GM19463 (cell line): Measurements from ENCODE around the gene CELA1.
"Not testable (repeated sequence)": the region's sequence is repeated elsewhere in the genome, so short reads cannot be mapped to it uniquely, and the experiment has no call there.

Experiments used
- ATAC-seq: cut with Tn5 transposase; IDR thresholded peaks from one replicate; pipeline ENCODE4 v1.9.1; 2021; ENCODE audit warnings: mild to moderate bottlenecking, moderate library complexity; ENCODE audit not compliant: unreplicated experiment

The CELA1 gene

GRCh38 chr12:51349026-51349425 lies 2.5 kb upstream of the CELA1 start:
- no peak for ATAC-seq

GRCh38 chr12:51348116-51348515 lies 1.6 kb upstream of the CELA1 start:
- no peak for ATAC-seq

DNA sequence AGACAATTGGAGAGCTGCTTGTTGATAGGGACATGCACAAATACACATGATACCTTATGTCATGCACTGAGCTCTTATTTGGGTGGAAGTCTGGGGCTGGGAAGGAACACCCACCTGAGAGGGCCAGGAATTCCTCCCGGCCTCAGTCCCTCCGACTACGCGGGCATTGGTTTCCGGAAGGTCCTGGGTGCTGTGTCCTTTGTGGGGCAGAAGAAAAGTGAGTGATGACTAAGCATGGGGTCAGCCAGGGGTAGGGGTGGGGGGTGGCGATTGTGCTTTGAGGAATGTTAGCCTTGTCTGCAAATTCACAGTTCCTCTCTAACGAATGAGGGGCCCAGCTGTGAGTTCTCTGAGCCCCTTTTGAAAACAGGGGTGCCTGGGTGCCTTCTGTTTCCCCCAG lies 798 bp downstream of the CELA1 start:
- no peak for ATAC-seq

DNA sequence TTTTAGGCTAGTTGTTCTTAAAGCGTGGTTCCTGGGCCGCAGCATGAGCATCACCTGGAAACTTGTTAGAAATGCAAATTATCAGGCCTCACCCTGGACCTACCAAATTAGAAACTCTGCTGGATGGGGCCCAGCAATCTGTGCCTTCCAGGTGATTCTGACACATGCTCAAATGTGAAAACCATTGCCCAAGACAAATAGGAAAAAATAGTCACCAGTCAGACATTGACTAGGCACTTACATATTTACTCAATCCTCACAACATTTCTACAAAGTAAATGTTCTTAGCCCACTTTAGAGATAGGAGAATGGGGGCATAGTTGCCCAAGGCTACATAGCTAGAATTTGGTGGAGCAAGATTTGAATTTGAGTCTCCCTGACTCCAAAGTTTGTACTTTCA lies 3.3 kb downstream of the CELA1 start:
- no peak for ATAC-seq

DNA sequence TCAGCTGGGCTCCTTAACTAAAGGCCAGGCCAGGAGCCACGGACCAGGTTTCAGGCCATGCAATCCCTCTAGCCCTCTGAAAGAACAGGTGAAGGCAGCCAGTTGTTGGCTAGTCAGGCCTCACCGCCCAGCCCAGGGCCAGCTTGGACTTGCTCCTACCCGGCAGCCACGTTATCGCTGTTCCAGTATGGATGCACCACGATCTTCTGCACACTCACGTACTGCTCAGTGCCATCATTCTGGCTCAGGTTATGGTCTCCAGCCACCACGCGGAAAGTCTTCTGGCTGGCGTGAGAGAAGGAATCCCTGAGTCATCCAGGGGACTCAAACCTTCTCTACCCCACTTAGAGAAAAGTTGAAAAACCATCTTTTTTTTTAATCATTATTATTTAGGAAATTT lies 4.1 kb downstream of the CELA1 start:
- no peak for ATAC-seq

GRCh38 chr12:51341251-51342007 lies 5.0 kb downstream of the CELA1 start:
- no peak for ATAC-seq

DNA sequence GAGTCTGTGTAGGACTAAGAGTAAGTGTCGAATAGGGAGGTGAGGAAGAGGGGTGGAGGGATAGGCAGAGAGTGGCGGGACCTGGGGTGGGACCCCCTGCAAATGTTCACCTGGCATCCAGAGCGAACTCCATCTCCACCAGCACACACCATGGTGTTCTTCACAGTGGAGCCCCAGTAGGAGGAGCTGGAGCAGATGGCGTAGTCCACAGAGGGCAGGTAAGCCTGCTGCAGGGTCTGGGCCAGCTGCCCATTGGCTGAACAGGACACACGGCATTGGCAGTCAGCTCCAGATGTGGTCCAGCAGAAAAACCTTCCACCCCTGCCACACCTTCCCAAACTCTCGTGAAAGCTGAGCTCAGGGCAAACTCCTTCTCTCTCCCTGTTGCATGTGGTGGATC lies 6.7 kb downstream of the CELA1 start:
- no peak for ATAC-seq

GRCh38 chr12:51337336-51337735 lies 9.1 kb downstream of the CELA1 start:
- not testable (repeated sequence) for ATAC-seq

- ATAC-seq = no peak
Observed at GRCh38 chr12:51335931-51336330, 10.5 kb downstream of the CELA1 start.

GRCh38 chr12:51334764-51335163 lies 11.7 kb downstream of the CELA1 start:
- ATAC-seq = no peak

- ATAC-seq = no peak
Observed at GRCh38 chr12:51333536-51333935, 12.9 kb downstream of the CELA1 start.

- ATAC-seq = no peak
Observed at GRCh38 chr12:51330186-51330585, 16.3 kb downstream of the CELA1 start.

- ATAC-seq = no peak
Observed at GRCh38 chr12:51329742-51330141, 16.7 kb downstream of the CELA1 start.

DNA sequence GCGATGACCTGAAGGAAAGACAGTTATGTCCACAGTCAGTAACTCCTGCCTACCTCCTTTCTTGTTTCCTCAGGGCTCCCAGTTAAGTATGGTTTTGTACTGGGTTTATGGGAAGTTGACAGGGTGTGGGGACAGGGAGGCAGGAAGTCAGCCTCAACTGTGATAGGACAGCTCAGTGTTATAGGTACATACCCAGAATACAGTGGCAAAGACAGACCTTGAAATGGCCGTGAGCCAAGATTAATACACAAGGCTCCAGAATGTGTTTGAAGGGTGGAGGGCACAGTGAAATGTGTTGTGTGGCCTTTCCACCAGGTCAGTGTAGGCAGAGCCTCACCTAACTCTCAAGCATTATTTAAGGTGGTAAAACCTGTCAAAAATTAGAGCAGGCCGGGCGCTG lies 17.9 kb downstream of the CELA1 start:
- ATAC-seq = no peak

- ATAC-seq = peak; percentile 28
Observed at GRCh38 chr12:51326698-51327439, 19.6 kb downstream of the CELA1 start.

DNA sequence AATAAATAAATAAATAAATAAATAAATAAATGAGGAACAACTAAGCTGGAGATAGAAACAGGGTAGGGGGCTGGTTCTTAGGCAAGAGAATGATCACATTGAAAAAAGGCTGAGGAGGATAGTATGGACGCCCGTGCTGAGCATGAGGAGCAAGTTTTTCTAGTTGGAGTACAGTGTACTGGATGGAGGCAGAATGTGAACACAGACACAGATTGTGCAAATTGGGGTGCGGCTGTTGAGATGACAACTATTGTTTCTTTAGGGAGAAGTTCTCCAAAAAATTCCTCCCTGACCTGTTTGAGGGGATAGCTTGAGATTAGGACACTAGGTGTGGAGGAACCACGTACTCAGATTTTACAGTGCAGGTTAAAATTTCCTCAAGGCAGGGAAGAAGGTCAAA lies 21.5 kb downstream of the CELA1 start:
- no peak for ATAC-seq

GRCh38 chr12:51323966-51324895 lies 22.2 kb downstream of the CELA1 start, which contains the start of gene BIN2:
TSS of gene BIN2 (minus strand) at chr12:51324174. CDS start at chr12:51324102, 72 bp downstream.
- ATAC-seq = peak; percentile 66

DNA sequence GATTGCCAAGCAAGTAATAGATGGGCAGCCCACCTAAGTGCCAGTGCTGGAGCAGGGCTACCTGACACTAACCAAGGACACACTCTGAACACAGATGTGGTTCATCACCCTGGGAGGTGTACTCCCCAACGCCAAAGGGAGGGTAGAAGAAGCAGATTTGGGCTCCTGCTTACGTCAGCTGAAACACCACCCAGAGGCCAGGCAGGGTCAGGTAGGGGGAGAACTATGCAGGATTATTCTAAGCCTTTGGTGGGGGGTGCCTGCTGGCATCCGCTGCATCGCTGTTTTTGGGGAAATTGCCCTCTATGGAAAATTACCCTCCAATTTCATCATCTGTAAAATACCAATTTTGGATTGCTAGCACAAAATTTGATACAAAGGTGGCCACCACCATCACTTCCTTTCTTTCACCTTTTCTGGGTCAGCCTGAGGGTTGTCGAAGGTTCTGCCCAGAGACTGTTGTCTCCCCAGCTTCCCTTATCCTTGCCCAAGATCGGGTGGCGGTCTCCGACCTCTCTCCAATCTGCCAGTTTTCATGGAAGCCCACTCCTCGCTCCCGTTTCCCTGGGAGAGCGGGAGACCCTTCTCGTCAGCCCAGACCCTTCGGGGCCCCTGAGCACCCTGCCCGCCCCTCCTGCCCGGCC lies 23.0 kb downstream of the CELA1 start:
- peak; percentile 33 for ATAC-seq

DNA sequence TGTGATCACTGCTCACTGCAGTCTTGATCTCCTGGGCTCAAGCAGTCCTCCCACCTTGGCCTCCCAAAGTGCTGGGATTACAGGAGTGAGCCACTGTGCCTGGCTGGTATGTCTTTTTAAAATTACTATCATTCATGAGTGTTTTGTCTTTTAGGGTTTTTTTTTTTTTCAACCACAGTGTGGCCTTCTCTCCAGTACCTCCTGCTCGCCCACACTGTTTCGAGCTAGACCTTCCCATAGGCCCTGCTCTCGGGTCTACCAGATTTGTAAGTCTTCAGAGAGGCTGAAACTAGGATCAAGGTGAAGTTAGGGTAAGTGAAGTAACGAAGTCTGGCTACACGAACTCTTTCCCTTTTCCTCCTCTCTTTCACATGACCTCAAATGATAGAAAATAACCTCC lies 24.0 kb downstream of the CELA1 start:
- ATAC-seq = no peak

- ATAC-seq = no peak
Observed at GRCh38 chr12:51321882-51322281, 24.6 kb downstream of the CELA1 start.
